ENCODE data around the gene NXNL2.

- TF ChIP-seq, protein P1, sequence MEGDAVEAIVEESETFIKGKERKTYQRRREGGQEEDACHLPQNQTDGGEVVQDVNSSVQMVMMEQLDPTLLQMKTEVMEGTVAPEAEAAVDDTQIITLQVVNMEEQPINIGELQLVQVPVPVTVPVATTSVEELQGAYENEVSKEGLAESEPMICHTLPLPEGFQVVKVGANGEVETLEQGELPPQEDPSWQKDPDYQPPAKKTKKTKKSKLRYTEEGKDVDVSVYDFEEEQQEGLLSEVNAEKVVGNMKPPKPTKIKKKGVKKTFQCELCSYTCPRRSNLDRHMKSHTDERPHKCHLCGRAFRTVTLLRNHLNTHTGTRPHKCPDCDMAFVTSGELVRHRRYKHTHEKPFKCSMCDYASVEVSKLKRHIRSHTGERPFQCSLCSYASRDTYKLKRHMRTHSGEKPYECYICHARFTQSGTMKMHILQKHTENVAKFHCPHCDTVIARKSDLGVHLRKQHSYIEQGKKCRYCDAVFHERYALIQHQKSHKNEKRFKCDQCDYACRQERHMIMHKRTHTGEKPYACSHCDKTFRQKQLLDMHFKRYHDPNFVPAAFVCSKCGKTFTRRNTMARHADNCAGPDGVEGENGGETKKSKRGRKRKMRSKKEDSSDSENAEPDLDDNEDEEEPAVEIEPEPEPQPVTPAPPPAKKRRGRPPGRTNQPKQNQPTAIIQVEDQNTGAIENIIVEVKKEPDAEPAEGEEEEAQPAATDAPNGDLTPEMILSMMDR (IDR thresholded peaks at IDR 0.05): no peak
- no peak for TF ChIP-seq POLR2A (IDR thresholded peaks at IDR 0.05)
Observed at GRCh38 chr9:88527618-88528017, 7.4 kb upstream of the NXNL2 start.
